DMS 273 (cell line): ENCODE measurements around the gene NRXN2.
A peak's percentile ranks its signal among the peaks of the same experiment; 100 is the strongest.
"Not testable (repeated sequence)": the region's sequence is repeated elsewhere in the genome, so short reads cannot be mapped to it uniquely, and the experiment has no call there.

Experiments
- DNase-seq: peaks from one replicate; lab custom pipeline; 2025; ENCODE audit not compliant: unreplicated experiment; lab: John Stamatoyannopoulos, UW

NRXN2 gene

GRCh38 chr11:64569300-64569970, 153.6 kb downstream of the NRXN2 start:
- peak; percentile 83 for DNase-seq

- DNase-seq: no peak
Measured at GRCh38 chr11:64568584-64569140, 154.3 kb downstream of the NRXN2 start.

- DNase-seq: no peak
Measured at GRCh38 chr11:64568041-64568571, 154.9 kb downstream of the NRXN2 start.

GRCh38 chr11:64566915-64567891, 155.8 kb downstream of the NRXN2 start:
- no peak for DNase-seq

GRCh38 chr11:64566042-64566914, 156.7 kb downstream of the NRXN2 start:
- peak; percentile 89 for DNase-seq

GRCh38 chr11:64564947-64565889, 157.8 kb downstream of the NRXN2 start:
- DNase-seq: peak; percentile 33

GRCh38 chr11:64564419-64564818, 158.6 kb downstream of the NRXN2 start:
- no peak for DNase-seq

GRCh38 chr11:64563966-64564365, 159.0 kb downstream of the NRXN2 start:
- no peak for DNase-seq

GRCh38 chr11:64562723-64563351, 160.2 kb downstream of the NRXN2 start:
- no peak for DNase-seq

GRCh38 chr11:64561984-64562722, 160.8 kb downstream of the NRXN2 start:
- no peak for DNase-seq

GRCh38 chr11:64561429-64561828, 161.6 kb downstream of the NRXN2 start:
- not testable (repeated sequence) for DNase-seq

GRCh38 chr11:64560941-64561340, 162.1 kb downstream of the NRXN2 start:
- no peak for DNase-seq

- DNase-seq: no peak
Measured at GRCh38 chr11:64560139-64560771, 162.7 kb downstream of the NRXN2 start.

- DNase-seq: no peak
Measured at GRCh38 chr11:64559351-64560138, 163.5 kb downstream of the NRXN2 start.

- no peak for DNase-seq
Measured at GRCh38 chr11:64558869-64559268, 164.1 kb downstream of the NRXN2 start.

- DNase-seq: no peak
Measured at GRCh38 chr11:64558065-64558745, 164.8 kb downstream of the NRXN2 start.
